ENCODE data around the gene EBF3. TPM values are rescaled to one million over a fixed set of nuclear protein-coding genes. Genes with fewer than 3 reads are reported as not detected.

The EBF3 gene
- total RNA-seq, 1 experiment from 2014 or later, result 0.22 TPM

DNA sequence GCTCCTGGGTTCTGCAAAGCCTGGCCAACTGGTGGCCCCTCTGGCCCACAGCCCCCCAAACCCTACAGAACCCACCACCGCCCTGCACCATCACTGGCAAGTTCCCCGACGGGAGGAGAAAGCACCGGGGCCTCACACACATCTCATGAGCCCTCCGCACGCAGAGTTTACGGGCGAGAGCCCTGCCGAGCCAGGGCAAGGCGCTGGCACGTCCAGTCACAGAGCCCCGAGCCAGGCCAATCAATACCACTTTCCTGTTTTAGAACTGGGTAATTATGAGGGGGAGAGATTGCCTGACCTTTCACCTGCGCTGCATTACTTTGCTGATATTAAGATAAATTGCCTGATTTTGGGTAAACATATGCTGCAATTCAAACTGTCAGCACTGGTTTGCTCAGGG is 113.3 kb downstream of the EBF3 start:
- DNase-seq, result peak; percentile 16
- Histone ChIP-seq H3T11ph (ENCODE audit: low read length) (no peak overlapping the region), H4K5ac (ENCODE audit: insufficient read length, low read depth, low read length) (no peak overlapping the region), H3K14ac (ENCODE audit: insufficient read depth, low read length) (no peak overlapping the region), H4K91ac (ENCODE audit: insufficient read length, low read depth, low read length) (no peak overlapping the region), H3K56ac (ENCODE audit: insufficient read length, low read depth, low read length) (no peak overlapping the region), H3K18ac (ENCODE audit: insufficient read length, low read depth, low read length) (no peak overlapping the region), H2BK5ac (ENCODE audit: insufficient read length, low read length) (no peak overlapping the region), H4K20me1 (ENCODE audit: control insufficient read depth, insufficient read depth, insufficient read length) (no peaks in the 10 kb centered on the region), H2BK15ac (ENCODE audit: low read depth, low read length) (no peak overlapping the region), H4K8ac (replicated peaks; ENCODE audit: insufficient read length, low read depth, low read length) (no peak overlapping the region), H3K4me1 (ENCODE audit: insufficient read depth, low read length) (no peaks in the 10 kb centered on the region), H2BK120ac (ENCODE audit: low read depth, low read length, poor library complexity, severe bottlenecking) (no peak overlapping the region), H3K9ac (ENCODE audit: extremely low read depth, insufficient read length, low read length) (no peak overlapping the region), H2AK5ac (ENCODE audit: insufficient read length, low read length) (no peak overlapping the region), H3K27me3 (ENCODE audit: insufficient read depth, low read length) (no peaks in the 10 kb centered on the region), H3K4me2 (ENCODE audit: insufficient read depth, insufficient read length, low read length) (no peak overlapping the region), H3K79me1 (ENCODE audit: insufficient read depth, low read depth, low read length, poor library complexity, severe bottlenecking) (no peaks in the 10 kb centered on the region), H3K27ac (ENCODE audit: insufficient read length, low read depth, low read length) (no peak overlapping the region), H3K79me2 (ENCODE audit: insufficient read depth, low read length) (no peaks in the 10 kb centered on the region), H2AFZ (ENCODE audit: low read length) (no peak overlapping the region), H3K4ac (ENCODE audit: low read depth, low read length) (no peak overlapping the region), H3K23me2 (ENCODE audit: insufficient read length, low read depth, low read length, poor library complexity, severe bottlenecking) (no peaks in the 10 kb centered on the region), H2BK12ac (ENCODE audit: insufficient read length, low read depth, low read length) (no peak overlapping the region), H3K9me3 (ENCODE audit: control insufficient read depth, low read depth, low read length) (no peaks in the 10 kb centered on the region), H2BK20ac (ENCODE audit: low read depth, low read length, poor library complexity, severe bottlenecking) (no peak overlapping the region), H3K23ac (ENCODE audit: insufficient read length, low read depth, low read length) (no peak overlapping the region)
- Mint-ChIP-seq H3K4me1 (peaks cover 14 to 27% of the 10 kb centered on the region in 2 experiments), H3K27me3 (ENCODE audit: low read depth) (no peaks in the 10 kb centered on the region), H3K4me3 (no peak overlapping the region), H3K27ac (no peak overlapping the region), H3K9me3 (no peaks in the 10 kb centered on the region), H3K36me3 (ENCODE audit: insufficient read depth in 1 of 3, low read depth in 3 of 3) (no peaks in the 10 kb centered on the region)
- TF ChIP-seq, protein P1, sequence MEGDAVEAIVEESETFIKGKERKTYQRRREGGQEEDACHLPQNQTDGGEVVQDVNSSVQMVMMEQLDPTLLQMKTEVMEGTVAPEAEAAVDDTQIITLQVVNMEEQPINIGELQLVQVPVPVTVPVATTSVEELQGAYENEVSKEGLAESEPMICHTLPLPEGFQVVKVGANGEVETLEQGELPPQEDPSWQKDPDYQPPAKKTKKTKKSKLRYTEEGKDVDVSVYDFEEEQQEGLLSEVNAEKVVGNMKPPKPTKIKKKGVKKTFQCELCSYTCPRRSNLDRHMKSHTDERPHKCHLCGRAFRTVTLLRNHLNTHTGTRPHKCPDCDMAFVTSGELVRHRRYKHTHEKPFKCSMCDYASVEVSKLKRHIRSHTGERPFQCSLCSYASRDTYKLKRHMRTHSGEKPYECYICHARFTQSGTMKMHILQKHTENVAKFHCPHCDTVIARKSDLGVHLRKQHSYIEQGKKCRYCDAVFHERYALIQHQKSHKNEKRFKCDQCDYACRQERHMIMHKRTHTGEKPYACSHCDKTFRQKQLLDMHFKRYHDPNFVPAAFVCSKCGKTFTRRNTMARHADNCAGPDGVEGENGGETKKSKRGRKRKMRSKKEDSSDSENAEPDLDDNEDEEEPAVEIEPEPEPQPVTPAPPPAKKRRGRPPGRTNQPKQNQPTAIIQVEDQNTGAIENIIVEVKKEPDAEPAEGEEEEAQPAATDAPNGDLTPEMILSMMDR (conservative IDR thresholded peaks at IDR 0.05), result no peak
- no CpG with 5 or more reads among the region's 13 CpGs for WGBS (ENCODE audit: extremely low coverage, insufficient read length, low lambda C conversion rate)
